GF-D8 (cell line): Measurements from ENCODE around the gene LARP4B.

ENCODE experiments used
- DNase-seq: peaks from one replicate; lab custom pipeline; 2025; lab: John Stamatoyannopoulos, UW

Gene LARP4B

DNA sequence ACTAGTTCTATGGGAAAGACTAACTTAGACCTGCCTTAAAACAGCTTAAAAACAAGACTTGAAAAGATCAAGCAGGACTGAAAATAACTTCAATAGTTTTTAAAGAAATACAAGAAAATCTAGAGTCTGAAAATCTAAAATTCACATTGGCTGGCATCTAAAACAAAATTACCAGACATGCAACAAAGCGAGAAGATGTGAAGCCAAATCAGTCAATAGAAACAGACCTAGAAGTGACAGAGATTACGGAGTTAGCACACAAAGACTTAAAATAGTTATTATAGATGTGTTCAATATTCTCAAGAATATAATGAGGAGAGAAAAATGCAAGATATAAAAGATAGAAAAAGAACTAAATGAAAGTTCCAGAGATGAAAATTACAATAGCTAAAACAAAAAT is 163.7 kb downstream of the LARP4B start:
- no peak for DNase-seq

DNA sequence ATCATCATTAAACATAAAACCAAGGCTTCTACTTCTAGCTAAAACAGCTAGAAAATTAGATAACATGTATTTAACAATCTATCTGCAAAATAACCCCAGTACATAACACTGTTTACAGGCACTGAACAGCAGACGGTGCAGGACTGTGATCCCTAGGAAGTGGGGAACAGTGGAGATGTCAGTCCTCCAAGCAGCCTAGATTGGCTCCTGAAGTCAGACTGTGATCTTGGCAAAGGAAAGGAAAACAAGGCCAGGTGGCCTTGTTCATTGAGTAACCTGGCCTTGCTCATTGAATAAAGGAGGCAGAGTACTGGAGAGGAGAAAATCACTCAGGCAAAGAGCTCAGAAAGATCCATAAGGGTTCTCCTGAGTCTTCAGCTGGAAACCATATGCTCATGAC is 164.3 kb downstream of the LARP4B start:
- DNase-seq, result no peak

DNA sequence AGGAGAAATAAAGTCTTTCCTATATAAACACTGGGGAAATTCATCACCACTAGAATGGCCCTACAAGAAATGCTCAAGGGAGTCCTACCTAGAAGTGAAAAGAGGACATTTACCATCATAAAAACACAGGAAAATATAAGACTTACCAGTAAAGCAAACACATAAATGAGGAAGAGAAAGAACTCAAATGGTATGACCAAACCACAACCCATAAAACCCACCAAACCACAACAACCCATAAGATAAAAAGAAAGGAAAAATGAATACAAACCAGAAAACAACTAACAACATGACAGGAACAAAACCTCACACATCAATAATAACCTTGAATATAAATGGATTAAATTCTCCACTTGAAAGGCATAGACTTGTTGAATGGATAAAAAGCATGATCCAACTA is 170.1 kb downstream of the LARP4B start:
- peak; percentile 30 for DNase-seq

DNA sequence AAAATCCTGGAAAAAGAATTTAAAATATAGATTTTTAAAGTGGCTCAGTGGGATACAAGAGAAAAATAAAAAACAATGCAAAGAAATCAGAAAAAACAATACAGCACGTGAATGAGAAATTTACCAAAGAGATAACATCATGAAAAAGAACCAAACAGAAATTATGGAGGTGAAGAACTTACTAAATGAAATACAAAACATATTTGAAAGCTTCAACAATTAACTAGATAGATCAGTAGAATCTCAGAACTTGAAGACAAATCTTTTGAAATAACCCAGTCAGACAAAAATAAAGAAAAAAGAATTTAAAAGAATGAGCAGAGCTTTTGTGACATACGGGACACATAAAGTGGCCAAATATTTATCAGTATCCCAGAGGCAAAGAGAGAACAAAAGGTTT is 170.9 kb downstream of the LARP4B start:
- no peak for DNase-seq

DNA sequence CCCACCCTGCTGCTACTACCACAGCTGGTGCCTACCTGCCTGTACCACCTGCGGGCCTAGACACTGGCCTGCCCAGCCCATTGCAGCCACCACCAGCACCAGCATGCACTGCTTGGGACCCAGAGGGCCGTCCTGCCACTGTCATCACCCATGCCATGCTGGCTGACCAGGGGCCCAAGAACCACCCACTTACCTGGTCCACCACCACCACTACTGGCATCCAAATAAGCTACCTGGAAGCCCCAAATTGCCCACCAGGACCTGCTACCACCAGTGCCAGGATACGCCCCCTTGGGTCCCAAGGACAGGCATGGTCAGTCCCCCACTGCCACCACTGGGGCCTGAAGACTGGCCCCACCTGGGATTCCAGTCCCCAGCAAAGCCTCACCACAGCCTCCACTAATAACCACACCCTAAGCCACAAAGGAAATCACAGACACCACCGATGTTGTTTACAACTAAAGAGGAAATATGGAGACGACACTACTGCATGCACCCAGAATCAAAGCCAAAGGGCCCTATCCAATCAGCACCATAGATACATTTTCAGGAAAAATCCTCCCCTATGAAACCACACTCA is 171.5 kb downstream of the LARP4B start:
- no peak for DNase-seq
